ENCODE measurements around the gene OR10A6.

- no peak for TF ChIP-seq CTCF (IDR thresholded peaks at IDR 0.05; ENCODE audit: insufficient read depth, low read depth, low read length)
- no peak for TF ChIP-seq EZH2 (IDR thresholded peaks at IDR 0.05; ENCODE audit: insufficient read depth, low read length)
These were observed 25.1 kb downstream of the OR10A6 start for GRCh38 chr11:7905961-7906429.

Measured in astrocyte (in vitro differentiated cells and primary cell).